ENCODE measurements around the gene LRRC71.

DNA sequence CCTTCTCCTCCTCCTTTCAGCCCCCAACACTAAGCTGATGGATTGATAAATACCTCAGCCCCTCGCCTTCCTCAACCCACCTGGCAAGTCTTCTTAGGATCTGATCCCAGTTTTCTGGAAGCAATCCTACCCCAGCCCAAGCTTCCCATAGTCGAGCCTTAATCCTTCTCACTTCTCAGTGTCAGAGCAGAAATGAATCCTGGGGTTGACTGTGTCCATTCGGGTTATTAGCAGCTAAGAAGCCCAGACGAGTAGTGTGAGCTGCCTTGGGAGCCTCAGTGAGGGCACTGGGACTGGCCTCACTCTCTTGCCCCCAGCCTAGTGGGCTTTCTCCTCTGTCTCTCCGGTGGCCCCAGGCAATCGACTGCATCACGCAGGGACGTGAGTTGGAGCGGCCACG, 39.3 kb upstream of the LRRC71 start:
- TF ChIP-seq, protein P1, sequence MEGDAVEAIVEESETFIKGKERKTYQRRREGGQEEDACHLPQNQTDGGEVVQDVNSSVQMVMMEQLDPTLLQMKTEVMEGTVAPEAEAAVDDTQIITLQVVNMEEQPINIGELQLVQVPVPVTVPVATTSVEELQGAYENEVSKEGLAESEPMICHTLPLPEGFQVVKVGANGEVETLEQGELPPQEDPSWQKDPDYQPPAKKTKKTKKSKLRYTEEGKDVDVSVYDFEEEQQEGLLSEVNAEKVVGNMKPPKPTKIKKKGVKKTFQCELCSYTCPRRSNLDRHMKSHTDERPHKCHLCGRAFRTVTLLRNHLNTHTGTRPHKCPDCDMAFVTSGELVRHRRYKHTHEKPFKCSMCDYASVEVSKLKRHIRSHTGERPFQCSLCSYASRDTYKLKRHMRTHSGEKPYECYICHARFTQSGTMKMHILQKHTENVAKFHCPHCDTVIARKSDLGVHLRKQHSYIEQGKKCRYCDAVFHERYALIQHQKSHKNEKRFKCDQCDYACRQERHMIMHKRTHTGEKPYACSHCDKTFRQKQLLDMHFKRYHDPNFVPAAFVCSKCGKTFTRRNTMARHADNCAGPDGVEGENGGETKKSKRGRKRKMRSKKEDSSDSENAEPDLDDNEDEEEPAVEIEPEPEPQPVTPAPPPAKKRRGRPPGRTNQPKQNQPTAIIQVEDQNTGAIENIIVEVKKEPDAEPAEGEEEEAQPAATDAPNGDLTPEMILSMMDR (IDR thresholded peaks at IDR 0.05): no peak
- no peak for TF ChIP-seq POLR2AphosphoS5 (IDR thresholded peaks at IDR 0.05)
